K562 (cell line): ENCODE measurements around the gene OR11G2. TPM values are rescaled to one million over a fixed set of nuclear protein-coding genes. Genes with fewer than 3 reads are reported as not detected.

ENCODE experiments used
- ATAC-seq: fragments of 200-7000 bp; cut with Tn5 transposase; 3 replicates; pipeline ENCODE4 v1.9.1; 2020; ENCODE audit warnings: moderate library complexity
- BruUV-seq: library from RNA; stranded (reverse); fragments of 400-500 nt; replicated peaks from 2 replicates; lab custom pipeline; 2021; lab: Mats Ljungman, UMichigan
- CTCF ChIA-PET: fragments of 300-600 bp; formaldehyde crosslinking; extraction: SDS; loops from one replicate; lab custom pipeline; 2021; ENCODE audit warnings: low intra/inter-chr PET ratio; lab: Yijun Ruan, JAX
- POLR2A ChIA-PET: fragments of 300-600, 350-650 bp; sonication (Branson Sonifier 250); formaldehyde crosslinking; extraction: SDS; loops from one replicate; lab custom pipeline; 2021; ENCODE audit warnings: antibody characterized with exemption, inconsistent platforms; lab: Yijun Ruan, JAX
- DNase-seq, 4 experiments: peaks; one replicate each; pipeline versions ENCODE4 v3.0.0 to v3.0.0-alpha.2; 2011 to 2018; ENCODE audit warnings: low spot score in 3 of 4, mixed read lengths in 3 of 4; ENCODE audit errors: extremely low read depth in 1 of 4
- FAIRE-seq: peaks from 2 replicates; lab custom pipeline; 2011; peaks lifted over from hg19 to GRCh38; lab: Jason Lieb, UNC
- H2AFZ ChIP-seq: 2 replicates; pipeline ENCODE4 v1.6.0; 2011; ENCODE audit warnings: low read depth, low read length, control low read depth, inconsistent platforms
- H3K27ac ChIP-seq: fragments of 200-600 bp; 3 replicates; pipeline ENCODE4 v1.8.0; 2011; ENCODE audit warnings: low read depth, mild to moderate bottlenecking, control low read depth, inconsistent platforms, low read length, moderate library complexity, mixed read lengths; ENCODE audit errors: extremely low read depth
- H3K27me3 ChIP-seq, 2 experiments: fragments of 300-600 bp in 1 of 2; 2 replicates in 1 of 2; 3 replicates in 1 of 2; pipeline versions ENCODE4 v1.6.0 to v1.8.0; 2011; ENCODE audit warnings: inconsistent platforms in 2 of 2, low read length in 2 of 2, mild to moderate bottlenecking in 1 of 2, mixed read lengths in 1 of 2, moderate library complexity in 1 of 2; ENCODE audit not compliant: control insufficient read depth in 2 of 2, insufficient read depth in 2 of 2
- H3K36me3 ChIP-seq: fragments of 300-600 bp; 3 replicates; pipeline ENCODE4 v1.8.0; 2011; ENCODE audit warnings: mild to moderate bottlenecking, low read length, inconsistent platforms; ENCODE audit not compliant: control insufficient read depth, insufficient read depth
- H3K4me1 ChIP-seq, 2 experiments: fragments of 200-600 bp in 1 of 2; replicated peaks in 1 of 2; 2 replicates in 1 of 2; 3 replicates in 1 of 2; pipeline versions ENCODE4 v1.5.1 to v1.8.0; 2011; ENCODE audit warnings: inconsistent platforms in 2 of 2, low read length in 2 of 2, mild to moderate bottlenecking in 1 of 2, mixed read lengths in 1 of 2, moderate library complexity in 1 of 2; ENCODE audit not compliant: control insufficient read depth in 2 of 2, insufficient read depth in 2 of 2
- H3K4me2 ChIP-seq: 2 replicates; pipeline ENCODE4 v1.6.1; 2011; ENCODE audit warnings: low read length, control low read depth, inconsistent platforms, mixed read lengths; ENCODE audit not compliant: insufficient read depth
- H3K4me3 ChIP-seq: fragments of 200-600 bp; sonication (generic), shearing (Covaris generic); 2 replicates; pipeline ENCODE4 v1.5.1; 2016; ENCODE audit warnings: control low read depth, inconsistent platforms
- H3K79me2 ChIP-seq: fragments of 200-600 bp; 3 replicates; pipeline ENCODE4 v1.8.0; 2011; ENCODE audit warnings: low read length, inconsistent platforms; ENCODE audit not compliant: control insufficient read depth, insufficient read depth
- H3K9ac ChIP-seq, 2 experiments: 2 replicates each; pipeline versions ENCODE4 v1.6.0 to v1.6.1; 2011; ENCODE audit warnings: low read depth in 2 of 2, low read length in 2 of 2, control low read depth in 1 of 2, inconsistent platforms in 1 of 2, mild to moderate bottlenecking in 1 of 2, mixed read lengths in 1 of 2; ENCODE audit not compliant: insufficient read depth in 1 of 2
- H3K9me1 ChIP-seq: one replicate; pipeline ENCODE4 v1.6.0; 2011; ENCODE audit warnings: inconsistent platforms, mild to moderate bottlenecking, low read length, moderate library complexity; ENCODE audit not compliant: control insufficient read depth, insufficient read depth
- H3K9me3 ChIP-seq: replicated peaks from 2 replicates; pipeline ENCODE4 v1.5.1; 2011; ENCODE audit warnings: low read depth, low read length, inconsistent platforms; ENCODE audit not compliant: control insufficient read depth, insufficient read depth
- H4K20me1 ChIP-seq: replicated peaks from 2 replicates; pipeline ENCODE4 v1.6.1; 2011; ENCODE audit warnings: low read length, inconsistent platforms, mixed read lengths; ENCODE audit not compliant: control insufficient read depth, insufficient read depth
- BACH1 ChIP-seq: fragments of 200-800 bp; sonication (Bioruptor generic); IDR thresholded peaks from 2 replicates; pipeline ENCODE4 v1.6.1; 2016; ENCODE audit warnings: missing genetic modification characterization, missing compliant biosample characterization
- C11orf30 ChIP-seq: fragments of 450-650 bp; IDR thresholded peaks from 2 replicates; pipeline ENCODE4 v1.6.1; 2016; ENCODE audit warnings: low read depth, mild to moderate bottlenecking
- CBFA2T2 ChIP-seq: fragments of 450-650 bp; conservative IDR thresholded peaks from 2 replicates; pipeline ENCODE4 v1.6.1; 2017; ENCODE audit warnings: mild to moderate bottlenecking
- FOSL1 ChIP-seq: fragments of 200-800 bp; sonication (Bioruptor generic); conservative IDR thresholded peaks from 2 replicates; pipeline ENCODE4 v1.6.1; 2016; ENCODE audit warnings: missing genetic modification characterization, missing compliant biosample characterization
- MAFF ChIP-seq: IDR thresholded peaks from 2 replicates; pipeline ENCODE4 v1.6.1; 2012; ENCODE audit warnings: low read length, improper control_type of control experiment
- MAFG ChIP-seq: fragments of 450-650 bp; conservative IDR thresholded peaks from 2 replicates; pipeline ENCODE4 v1.6.1; 2016; ENCODE audit warnings: missing genetic modification characterization, missing compliant biosample characterization
- MAFK ChIP-seq: IDR thresholded peaks from 2 replicates; pipeline ENCODE4 v1.6.1; 2011; ENCODE audit warnings: low read length, improper control_type of control experiment
- MXI1 ChIP-seq: IDR thresholded peaks from 2 replicates; pipeline ENCODE4 v1.6.1; 2011; ENCODE audit warnings: low read depth, mild to moderate bottlenecking, improper control_type of control experiment, low read length
- NFE2 ChIP-seq: IDR thresholded peaks from 2 replicates; pipeline ENCODE4 v1.6.1; 2014; ENCODE audit warnings: antibody characterized with exemption, low read depth
- NFE2L1 ChIP-seq: fragments of 450-650 bp; IDR thresholded peaks from 2 replicates; pipeline ENCODE4 v1.6.1; 2016; ENCODE audit warnings: missing genetic modification characterization, low read depth, mild to moderate bottlenecking, missing compliant biosample characterization, moderate library complexity, borderline replicate concordance
- SREBF2 ChIP-seq: sonication (generic); formaldehyde crosslinking; IDR thresholded peaks from 2 replicates; pipeline ENCODE4 v1.4.0; 2020; ENCODE audit warnings: mild to moderate bottlenecking, missing genetic modification reagents
- TAL1 ChIP-seq: fragments of 450-650 bp; IDR thresholded peaks from 2 replicates; pipeline ENCODE4 v1.6.1; 2016; ENCODE audit warnings: mild to moderate bottlenecking
- ZNF316 ChIP-seq: fragments of 450-650 bp; IDR thresholded peaks from 2 replicates; pipeline ENCODE4 v1.6.1; 2016
- WGBS: fragments of 100-300 bp; shearing (Covaris generic); methylation state at CpG from one replicate; pipeline ENCODE4 v1.1.6; 2016; ENCODE audit warnings: low coverage, mixed read lengths; ENCODE audit not compliant: insufficient coverage; ENCODE audit errors: missing lambda C conversion rate; 5-methylcytosine and 5-hydroxymethylcytosine counted together
- in situ Hi-C: fragments of 300-500 bp; cut with MboI; formaldehyde crosslinking; loops from 4 replicates; pipeline ENCODE4 v1.15.0; 2018; ENCODE audit warnings: inconsistent platforms, mixed read lengths
- intact Hi-C: fragments of 100-400 bp; cut with micrococcal nuclease; formaldehyde crosslinking; loops from 2 replicates; pipeline ENCODE4 v1.14.2; 2022
- polyA plus RNA-seq, 8 experiments: library from polyadenylated mRNA; depleted of rRNA in 4 of 8; stranded (reverse) in 5 of 8; unstranded in 3 of 8; fragments of >200 nt; fragmentation: Nextera tagmentation in 2 of 8; fragmentation: Illumina TruSeq in 1 of 8; extraction: Ambion mirVana in 2 of 8; extraction: Trizol in 1 of 8; gene quantifications; 2 replicates each; pipeline versions ENCODE4 v1.2.1 to v1.2.3, GENCODE V29; 2011 to 2014; ENCODE audit warnings: inconsistent platforms in 1 of 8, missing spikeins in 1 of 8
- total RNA-seq, 7 experiments: library from RNA; depleted of rRNA in 6 of 7; stranded (reverse); fragments of >200 nt in 6 of 7; fragmentation: Illumina TruSeq in 2 of 7; extraction: Trizol in 2 of 7; gene quantifications; 2 replicates each; pipeline versions ENCODE4 v1.2.1 to v1.2.3, GENCODE V29; 2011 to 2021; ENCODE audit warnings: low replicate concordance in 1 of 7
- TF ChIP-seq, protein P1 (sequence below): sonication (generic); formaldehyde crosslinking; IDR thresholded peaks from 2 replicates; pipeline ENCODE4 v1.8.1; 2023; ENCODE audit warnings: mild to moderate bottlenecking, missing genetic modification reagents

The OR11G2 gene
- total and polyA plus RNA-seq, 9 of the 15 experiments (the other 6 are each of a cell fraction or from before 2014, with no cell fraction given), result not detected

- H2AFZ ChIP-seq, result peak overlapping the region; percentile 84
- DNase-seq (peak in 1 of 4 experiments; percentile 21), FAIRE-seq (peak; percentile 29), ATAC-seq (no peak; the same call in 1 of the 3 replicates)
- H3K4me1 ChIP-seq, result peaks cover 0 to 12% of the 10 kb centered on the region in 2 experiments; a peak in 3 of 5 replicates
- in situ Hi-C loops, result no loop called here
- no peaks in the 10 kb centered on the region for H3K79me2 ChIP-seq
- H3K27me3 ChIP-seq, result no peaks in the 10 kb centered on the region
- ChIA-PET POLR2A (no interaction called here), CTCF (no interaction called here)
- TF ChIP-seq ZNF316, result peak; percentile 88
- peak; percentile 80 for TF ChIP-seq NFE2
- peak; percentile 56; the same call in 1 of the 2 replicates for TF ChIP-seq BACH1 (tag)
- TF ChIP-seq MXI1, result no peak
- peak; percentile 82 for TF ChIP-seq NFE2L1
- no peak for TF ChIP-seq TAL1
- TF ChIP-seq, protein P1, sequence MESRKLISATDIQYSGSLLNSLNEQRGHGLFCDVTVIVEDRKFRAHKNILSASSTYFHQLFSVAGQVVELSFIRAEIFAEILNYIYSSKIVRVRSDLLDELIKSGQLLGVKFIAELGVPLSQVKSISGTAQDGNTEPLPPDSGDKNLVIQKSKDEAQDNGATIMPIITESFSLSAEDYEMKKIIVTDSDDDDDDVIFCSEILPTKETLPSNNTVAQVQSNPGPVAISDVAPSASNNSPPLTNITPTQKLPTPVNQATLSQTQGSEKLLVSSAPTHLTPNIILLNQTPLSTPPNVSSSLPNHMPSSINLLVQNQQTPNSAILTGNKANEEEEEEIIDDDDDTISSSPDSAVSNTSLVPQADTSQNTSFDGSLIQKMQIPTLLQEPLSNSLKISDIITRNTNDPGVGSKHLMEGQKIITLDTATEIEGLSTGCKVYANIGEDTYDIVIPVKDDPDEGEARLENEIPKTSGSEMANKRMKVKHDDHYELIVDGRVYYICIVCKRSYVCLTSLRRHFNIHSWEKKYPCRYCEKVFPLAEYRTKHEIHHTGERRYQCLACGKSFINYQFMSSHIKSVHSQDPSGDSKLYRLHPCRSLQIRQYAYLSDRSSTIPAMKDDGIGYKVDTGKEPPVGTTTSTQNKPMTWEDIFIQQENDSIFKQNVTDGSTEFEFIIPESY (CRISPR knock-in tag), result no peak
- no peak for TF ChIP-seq FOSL1
- peak; percentile 88 for TF ChIP-seq MAFF
- TF ChIP-seq CBFA2T2, result no peak
- no peak for TF ChIP-seq SREBF2 (CRISPR knock-in tag)
- TF ChIP-seq MAFG (tag), result peak; percentile 89
- TF ChIP-seq C11orf30, result peak; percentile 83
- peak; percentile 78 for TF ChIP-seq MAFK
- H3K4me3 ChIP-seq, result no peak overlapping the region
- intact Hi-C loops, result no loop called here
- no TSS peak for BruUV-seq
- H3K27ac ChIP-seq, result no peak overlapping the region; the same call in 1 of the 3 replicates
- H4K20me1 ChIP-seq, result no peaks in the 10 kb centered on the region
- no peak overlapping the region for H3K9ac ChIP-seq
- WGBS, result 16% methylated on average over 4 of the region's 4 CpGs
- no peaks in the 10 kb centered on the region for H3K36me3 ChIP-seq
- H3K4me2 ChIP-seq, result peak overlapping the region; percentile 60; the same call in 1 of the 2 replicates
- no peaks in the 10 kb centered on the region for H3K9me1 ChIP-seq
- no peaks in the 10 kb centered on the region for H3K9me3 ChIP-seq
Observed at GRCh38 chr14:20219033-20219432, 28.3 kb downstream of the OR11G2 start.
